Kidney capillary endothelial cell (primary cell): ENCODE measurements around the gene BRAF.
"Not testable (repeated sequence)": the region's sequence is repeated elsewhere in the genome, so short reads cannot be mapped to it uniquely, and the experiment has no call there.

ENCODE experiments used
- DNase-seq: peaks from one replicate; pipeline ENCODE4 v3.0.0-alpha.2; 2018; ENCODE audit warnings: low spot score

BRAF gene

DNA sequence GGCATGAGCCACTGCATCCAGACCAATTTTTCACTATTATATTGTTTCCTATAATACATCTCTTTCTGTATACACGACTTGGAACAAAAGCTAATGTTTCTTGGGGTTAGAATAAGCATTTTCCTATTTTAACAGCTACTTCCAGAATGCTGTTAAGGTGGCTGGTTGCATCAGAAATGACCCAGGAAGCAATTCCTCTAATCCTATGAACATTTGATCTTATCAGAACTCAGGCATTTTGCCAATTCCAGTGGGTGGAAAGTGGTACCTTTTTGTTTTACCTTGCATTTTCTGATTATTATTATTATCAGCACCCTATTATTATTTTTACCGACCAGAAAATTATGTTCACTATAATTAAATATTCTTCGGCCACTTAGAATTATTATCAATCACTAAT, 154.9 kb downstream of the BRAF start:
- no peak for DNase-seq

DNA sequence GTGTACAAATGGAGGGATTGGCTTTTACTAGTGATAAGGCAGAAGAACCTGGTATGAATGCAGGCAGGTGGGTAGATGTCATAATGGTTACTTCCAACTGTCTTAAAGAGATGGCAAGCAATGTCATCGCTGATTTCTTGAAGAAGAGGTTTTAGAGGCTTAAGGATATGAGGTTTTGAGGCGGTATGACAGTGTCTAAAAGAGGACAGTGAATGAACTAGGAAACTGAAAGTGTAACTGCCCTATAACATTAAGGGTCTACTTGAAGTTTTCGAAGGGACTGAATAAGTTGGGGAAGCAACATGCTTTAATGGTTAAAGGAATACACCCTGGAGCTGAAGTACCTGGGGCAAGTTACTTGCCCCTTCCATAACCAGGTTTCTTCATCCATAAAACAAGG, 157.3 kb downstream of the BRAF start:
- no peak for DNase-seq

DNA sequence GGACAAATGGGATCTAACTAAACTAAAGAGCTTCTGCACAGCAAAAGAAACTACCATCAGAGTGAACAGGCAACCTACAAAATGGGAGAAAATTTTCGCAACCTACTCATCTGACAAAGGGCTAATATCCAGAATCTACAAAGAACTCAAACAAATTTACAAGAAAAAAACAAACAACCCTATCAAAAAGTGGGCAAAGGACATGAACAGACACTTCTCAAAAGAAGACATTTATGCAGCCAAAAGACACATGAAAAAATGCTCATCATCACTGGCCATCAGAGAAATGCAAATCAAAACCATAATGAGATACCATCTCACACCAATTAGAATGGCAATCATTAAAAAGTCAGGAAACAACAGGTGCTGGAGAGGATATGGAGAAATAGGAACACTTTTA, 159.3 kb downstream of the BRAF start:
- DNase-seq = not testable (repeated sequence)

DNA sequence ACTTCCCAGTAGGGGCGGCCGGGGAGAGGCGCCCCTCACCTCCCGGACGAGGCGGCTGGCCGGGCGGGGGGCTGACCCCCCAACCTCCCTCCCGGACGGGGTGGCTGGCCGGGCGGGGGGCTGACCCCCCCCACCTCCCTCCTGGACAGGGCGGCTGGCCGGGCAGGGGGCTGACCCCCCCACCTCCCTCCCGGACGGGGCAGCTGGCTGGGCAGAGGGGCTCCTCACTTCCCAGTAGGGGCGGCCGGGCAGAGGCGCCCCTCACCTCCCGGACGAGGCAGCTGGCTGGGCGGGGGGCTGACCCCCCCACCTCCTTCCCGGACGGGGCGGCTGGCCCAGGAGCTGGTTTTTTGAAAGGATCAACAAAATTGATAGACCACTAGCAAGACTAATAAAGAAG, 161.6 kb downstream of the BRAF start:
- not testable (repeated sequence) for DNase-seq

DNA sequence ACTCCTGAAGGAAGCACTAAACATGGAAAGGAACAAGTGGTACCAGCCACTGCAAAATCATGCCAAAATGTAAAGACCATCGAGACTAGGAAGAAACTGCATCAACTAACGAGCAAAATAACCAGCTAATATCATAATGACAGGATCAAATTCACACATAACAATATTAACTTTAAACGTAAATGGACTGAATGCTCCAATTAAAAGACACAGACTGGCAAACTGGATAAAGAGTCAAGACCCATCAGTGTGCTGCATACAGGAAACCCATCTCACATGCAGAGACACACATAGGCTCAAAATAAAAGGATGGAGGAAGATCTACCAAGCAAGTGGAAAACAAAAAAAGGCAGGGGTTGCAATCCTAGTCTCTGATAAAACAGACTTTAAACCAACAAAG, 163.4 kb downstream of the BRAF start:
- not testable (repeated sequence) for DNase-seq

DNA sequence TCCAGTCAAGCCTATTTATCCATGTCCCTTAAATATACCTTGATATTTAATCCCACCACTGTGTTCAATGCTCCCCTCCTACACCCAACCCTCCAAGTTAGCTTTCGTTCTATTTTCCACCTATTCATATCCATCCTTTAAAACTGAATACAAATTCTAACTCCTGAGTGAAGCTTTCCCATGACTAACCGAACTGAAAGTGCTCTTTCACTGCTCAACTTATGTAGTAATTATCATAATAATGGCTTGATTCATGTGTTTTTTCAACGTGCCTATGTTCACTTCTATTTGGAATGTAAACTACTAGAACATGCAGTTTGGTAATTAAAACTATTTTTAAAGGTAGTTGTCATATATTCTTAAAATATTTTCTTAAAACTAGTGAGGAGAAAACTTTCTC, 170.2 kb downstream of the BRAF start:
- no peak for DNase-seq

DNA sequence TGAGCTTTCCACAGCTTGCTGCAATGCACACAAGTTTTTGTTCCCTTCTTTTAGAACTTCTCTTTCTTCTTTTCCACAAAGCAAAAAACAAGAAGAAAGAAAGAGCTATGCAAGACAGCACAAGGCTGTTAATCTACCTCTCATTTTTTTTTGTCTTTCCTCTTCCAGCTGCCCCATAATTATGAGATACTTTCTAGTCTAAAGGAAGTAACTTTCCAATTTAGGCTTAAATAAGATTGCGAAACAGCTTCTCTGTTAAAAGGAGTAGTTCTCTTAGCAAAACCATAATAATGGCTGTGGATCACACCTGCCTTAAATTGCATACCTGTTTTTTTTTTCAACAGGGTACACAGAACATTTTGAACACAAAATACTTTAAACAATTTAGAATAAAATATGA, 172.2 kb downstream of the BRAF start:
- DNase-seq = no peak

DNA sequence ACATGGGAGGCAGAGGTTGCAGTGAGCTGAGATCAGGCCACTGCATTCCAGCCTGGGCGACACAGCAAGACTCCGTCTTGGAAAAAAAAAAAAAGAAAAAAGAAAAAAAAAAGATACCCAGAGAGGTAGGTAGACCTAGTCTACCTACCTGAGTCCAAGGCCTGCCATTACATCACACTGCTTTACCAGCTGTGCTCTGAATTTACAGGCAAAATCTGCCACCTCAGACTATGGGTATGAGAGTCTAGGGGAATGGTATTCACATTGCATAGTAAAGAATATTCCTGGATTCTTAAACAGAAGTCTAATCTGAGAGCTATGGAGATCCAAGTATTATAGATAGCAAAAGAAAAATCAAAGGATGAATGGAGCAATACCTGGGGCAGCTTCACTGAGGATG, 178.0 kb downstream of the BRAF start:
- no peak for DNase-seq

DNA sequence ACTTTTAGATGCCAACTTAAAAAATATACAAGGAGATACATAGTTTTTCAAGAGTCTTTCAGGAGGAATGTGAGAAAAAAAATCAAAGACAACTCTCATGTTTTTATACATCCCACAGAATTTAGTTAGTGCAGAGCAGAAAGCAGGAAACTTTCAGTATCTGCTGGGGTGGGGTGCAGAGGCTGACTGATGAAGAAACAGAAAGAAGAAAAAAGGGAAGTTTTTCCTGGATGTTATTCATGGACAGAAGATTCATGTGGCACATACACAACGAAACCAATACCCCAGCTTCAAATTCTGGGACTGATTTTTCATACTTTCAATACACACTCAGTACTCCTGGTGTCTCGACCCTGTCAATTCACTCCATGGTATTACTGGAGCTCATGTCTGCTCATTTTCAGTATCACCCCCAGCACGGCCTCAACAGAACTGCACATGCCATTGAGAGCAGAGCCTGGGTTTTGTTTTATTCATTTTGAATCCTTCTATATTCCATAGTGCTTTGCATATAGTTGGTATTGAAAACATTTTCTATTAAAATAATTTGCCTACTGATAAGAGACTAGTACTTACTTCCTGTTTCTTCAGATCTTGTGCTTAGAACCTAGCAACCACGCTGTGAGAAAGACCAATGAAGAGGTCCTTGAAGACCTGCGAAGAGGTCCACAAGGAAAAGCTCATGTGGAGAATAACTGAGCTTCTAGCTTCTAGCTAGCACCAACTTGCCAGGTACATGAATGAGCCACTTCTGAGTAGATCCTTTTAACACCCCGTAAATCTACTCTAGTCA, 179.3 kb downstream of the BRAF start:
- no peak for DNase-seq

DNA sequence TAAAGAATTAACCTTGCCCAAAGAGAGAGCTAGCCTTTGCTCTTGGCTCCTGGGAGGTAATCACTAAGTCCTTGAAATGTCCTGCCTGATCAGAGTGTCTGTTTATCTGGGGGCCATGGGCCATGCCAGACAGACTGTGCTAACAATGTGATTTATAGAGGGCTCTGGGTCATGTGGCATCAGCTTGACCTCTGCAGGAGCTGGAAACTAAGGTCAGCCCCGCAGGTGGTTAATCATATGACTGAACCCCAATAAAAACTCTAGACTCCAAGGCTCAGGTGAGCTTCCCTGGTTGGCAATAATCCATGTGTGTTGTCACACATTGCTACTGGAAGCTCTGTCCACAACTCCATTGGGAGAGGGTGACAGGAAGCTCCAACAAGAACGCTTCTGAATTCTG, 180.7 kb downstream of the BRAF start:
- DNase-seq = no peak

DNA sequence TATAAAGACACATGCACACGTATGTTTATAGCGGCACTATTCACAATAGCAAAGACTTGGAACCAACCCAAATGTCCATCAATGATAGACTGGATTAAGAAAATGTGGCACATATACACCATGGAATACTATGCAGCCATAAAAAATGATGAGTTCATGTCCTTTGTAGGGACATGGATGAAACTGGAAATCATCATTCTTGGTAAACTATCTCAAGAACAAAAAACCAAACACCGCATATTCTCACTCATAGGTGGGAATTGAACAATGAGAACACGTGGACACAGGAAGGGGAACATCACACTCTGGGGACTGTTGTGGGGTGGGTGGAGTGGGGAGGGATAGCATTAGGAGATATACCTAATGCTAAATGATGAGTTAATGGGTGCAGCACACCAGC, 181.5 kb downstream of the BRAF start:
- not testable (repeated sequence) for DNase-seq

DNA sequence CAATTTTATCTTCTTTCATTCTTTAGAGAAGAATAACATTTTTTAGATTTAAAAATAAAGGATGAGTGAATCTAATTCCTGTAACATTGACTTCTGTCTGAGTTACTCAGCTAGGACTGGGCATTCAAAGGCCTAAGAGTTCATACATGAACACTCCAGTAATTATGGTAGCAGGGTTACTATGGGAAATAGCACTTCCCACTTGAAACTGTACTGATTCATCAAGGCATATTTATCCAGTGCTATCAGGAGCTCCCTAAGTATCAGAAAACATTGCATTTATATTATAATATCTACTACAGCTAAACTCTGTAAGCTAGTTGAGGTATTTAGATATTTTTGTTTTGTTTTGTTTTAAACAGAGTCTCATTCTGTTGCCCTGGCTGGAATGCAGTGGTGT, 186.4 kb downstream of the BRAF start:
- no peak for DNase-seq

DNA sequence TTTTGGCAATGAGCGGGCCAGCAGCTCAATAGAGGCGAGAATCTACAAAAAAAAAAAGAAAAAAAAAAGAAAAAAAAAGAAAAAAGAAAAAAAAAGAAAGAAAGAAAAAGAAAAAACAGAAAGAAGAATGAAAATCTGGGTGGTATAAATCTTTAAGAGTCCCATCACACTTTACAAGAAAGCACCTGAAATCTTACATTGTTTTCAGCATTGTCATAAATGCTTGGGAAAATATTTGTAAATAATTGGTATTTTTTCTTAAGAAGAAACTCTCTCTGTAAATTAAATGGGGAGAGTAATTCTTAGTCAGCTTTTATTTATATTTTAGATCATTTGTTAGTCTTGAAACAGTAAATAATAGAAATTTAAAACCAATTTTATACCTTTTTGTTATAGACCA, 190.0 kb downstream of the BRAF start:
- DNase-seq = no peak

DNA sequence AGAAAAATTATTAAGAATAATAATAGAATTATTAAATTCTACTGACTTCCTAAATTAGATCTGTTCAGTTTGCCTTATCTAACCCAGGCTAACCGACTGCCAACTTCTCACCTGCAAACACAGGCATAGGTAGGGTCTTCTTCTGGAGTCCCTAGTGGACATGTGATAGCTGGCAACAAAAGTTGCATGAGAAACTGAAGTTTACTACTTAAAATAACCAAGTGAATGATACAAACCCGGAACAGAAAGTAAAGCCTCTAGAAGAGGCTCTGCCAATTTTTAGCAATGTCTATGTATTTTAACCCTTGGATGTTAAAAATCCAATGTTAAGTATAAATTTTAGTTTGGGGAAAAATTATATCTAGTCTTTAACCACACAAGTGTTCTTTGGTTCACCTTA, 190.6 kb downstream of the BRAF start:
- DNase-seq = no peak

DNA sequence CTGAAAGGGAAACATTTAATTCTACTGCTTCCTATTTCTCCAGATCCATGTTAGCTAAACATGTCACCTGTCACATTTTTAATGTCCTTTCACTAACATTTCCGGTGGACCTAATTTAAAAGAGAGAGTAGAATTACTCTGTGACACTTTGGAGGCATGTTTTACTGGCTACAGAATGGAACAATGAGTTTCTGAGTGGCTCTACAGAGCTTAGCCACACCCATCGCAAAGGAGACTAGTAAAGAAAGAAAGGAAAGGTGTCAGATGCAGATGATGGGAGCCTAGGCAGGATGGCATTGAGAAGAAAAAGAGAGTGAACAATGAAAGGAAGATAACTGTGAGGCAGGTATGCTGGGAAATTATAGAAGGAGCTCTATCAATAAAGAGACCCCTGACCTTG, 192.3 kb downstream of the BRAF start:
- no peak for DNase-seq

DNA sequence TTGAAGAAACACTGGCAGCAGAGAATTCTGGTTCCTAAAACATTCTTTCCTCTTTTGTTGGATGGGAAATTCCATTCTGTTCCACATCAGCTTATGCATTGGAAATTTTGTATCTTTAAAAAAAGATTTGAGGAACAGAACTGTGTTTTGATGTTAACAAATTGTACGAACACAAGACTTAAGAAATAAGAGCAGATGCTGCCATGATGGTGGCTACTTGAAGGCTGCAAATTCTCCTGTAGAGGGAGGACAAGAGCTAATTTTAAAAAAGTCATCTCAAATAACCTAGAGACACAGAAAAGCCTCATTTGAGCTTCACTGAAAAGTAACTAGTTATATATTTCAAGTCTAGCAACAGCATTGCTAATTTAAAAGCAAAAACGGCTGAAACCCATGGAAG, 198.4 kb downstream of the BRAF start:
- DNase-seq = no peak

DNA sequence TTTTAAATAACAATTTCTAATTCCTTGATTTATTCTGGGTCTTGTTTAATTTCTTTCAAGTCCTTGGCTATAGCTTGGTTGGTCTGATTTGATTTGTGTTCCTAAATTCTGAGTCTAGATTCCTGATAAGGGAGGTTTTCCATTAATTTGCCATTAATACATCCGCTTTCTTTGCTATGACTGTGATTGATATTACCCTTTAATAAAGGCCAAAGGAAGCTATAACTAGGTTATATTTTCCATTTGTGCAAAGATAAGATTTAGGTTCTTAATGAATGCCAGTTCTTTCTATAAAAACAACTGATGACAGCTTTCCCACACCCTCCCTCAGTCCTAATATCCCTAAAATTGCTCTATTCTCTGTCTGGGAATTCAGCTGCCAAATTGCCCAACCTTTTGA, 200.0 kb downstream of the BRAF start:
- no peak for DNase-seq

DNA sequence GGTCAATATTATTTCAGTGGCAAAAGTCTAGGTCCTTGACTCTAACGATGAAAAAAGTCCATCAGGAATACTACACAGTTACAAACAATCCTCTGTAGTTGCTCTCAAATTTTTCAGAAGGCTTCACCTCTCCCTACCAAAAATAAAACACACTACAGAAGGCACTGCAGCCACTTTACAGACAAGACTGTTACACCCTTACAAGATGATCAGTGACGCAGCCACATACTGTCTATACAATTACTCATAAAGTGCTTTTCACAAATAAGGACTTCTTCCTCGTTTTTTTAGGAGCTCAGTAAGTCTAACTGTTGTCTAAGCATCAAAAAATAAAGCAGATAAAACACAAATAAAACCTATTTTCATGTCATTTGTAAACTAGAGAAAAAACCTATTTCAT, 201.2 kb downstream of the BRAF start:
- DNase-seq = no peak

DNA sequence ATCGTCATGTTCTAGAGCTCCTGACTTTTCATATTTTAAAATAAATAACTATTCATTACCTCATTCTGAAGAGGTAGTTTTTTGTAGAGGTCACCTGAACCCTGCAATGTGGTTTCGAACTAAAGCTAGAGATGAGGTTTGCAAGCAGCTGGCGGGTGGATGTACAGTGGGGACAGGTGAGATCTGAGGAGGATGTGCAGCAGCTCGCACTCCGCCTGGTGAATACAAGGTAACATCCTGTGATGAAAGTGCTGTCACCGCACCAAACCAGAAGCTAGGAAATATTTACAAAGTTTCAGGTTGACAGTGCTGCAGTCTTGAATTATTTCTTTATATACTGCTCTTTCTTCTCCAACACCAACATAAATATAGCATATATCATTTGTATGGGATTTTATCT, 201.7 kb downstream of the BRAF start:
- DNase-seq = no peak

DNA sequence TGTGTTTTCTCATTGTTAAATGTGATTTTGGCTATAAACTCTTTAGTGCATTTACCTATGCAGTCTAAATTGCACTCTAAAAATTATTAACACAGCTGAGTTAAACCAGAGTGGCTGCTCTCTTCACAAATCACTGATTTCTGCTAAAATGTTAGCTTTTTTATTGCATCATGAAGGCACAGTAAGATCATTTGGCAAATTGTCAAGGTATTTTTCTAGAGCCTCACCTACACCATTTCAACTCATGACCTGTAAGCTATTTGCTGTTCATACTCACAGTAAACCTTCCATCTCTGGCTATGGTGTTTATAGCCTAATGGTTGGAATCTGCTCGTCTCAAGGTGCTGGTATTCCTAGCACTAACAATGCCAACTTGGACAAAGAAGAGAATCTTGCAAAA, 202.5 kb downstream of the BRAF start:
- no peak for DNase-seq

DNA sequence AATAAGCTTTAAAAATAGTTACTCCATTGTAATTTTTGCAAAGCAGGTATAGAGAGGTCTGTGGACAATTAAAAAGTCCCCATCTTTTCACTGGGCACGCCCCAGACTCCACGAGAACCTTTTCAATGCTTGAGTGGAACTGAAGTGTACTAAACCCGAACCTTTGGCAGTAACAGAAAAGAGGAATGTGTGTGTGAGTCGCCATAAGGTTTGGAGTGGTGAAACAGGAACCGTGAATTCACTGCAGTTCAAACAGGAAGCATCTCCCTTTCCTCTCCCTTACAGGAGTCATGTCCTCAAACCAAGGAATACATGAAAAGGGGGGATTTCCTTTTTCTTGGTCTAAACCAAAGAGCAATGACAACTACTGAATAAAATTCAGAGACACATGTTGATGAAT, 205.0 kb downstream of the BRAF start:
- DNase-seq = no peak

DNA sequence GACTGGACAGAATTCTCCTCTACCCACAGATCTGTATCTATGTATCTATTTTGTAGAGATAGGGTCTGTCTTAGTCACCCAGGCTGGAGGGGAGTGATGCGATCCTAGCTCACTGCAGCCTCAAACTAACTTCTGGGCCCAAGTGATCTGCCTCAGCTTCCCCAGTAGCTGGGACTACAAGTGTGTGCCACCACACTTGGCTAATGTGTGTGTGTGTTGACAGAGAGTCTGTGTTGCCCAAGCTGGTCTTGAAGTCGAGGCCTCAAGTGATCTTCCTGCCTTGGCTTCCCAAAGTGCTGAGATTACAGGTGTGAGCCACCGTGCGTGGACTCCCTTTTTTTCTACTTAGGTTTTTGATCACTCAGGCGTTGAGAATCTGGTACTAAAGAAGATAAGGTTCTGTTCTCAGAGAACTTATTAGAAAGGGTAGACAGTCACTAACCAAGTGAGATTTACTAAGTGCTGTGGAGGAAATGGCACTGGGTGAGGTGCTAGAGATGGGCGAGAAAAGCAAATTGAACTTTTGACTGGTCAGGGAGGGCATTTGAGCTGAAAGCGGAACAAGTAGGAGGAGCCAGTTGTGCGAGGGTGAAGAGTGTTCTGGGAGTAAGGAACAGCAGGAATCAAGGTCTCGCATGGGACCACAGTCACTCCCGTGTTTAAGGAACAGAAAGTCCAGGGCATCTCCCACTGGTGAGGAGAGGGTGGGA, 210.2 kb downstream of the BRAF start:
- no peak for DNase-seq

DNA sequence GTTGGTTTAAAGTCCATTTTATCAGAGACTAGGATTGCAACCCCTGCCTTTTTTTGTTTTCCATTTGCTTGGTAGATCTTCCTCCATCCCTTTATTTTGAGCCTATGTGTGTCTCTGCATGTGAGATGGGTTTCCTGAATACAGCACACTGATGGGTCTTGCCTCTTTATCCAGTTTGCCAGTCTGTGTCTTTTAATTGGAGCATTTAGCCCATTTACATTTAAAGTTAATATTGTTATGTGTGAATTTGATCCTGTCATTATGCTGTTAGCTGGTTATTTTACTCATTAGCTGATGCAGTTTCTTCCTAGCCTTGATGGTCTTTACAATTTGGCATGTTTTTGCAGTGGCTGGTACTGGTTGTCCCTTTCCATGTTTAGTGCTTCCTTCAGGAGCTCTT, 212.3 kb downstream of the BRAF start:
- DNase-seq = not testable (repeated sequence)

DNA sequence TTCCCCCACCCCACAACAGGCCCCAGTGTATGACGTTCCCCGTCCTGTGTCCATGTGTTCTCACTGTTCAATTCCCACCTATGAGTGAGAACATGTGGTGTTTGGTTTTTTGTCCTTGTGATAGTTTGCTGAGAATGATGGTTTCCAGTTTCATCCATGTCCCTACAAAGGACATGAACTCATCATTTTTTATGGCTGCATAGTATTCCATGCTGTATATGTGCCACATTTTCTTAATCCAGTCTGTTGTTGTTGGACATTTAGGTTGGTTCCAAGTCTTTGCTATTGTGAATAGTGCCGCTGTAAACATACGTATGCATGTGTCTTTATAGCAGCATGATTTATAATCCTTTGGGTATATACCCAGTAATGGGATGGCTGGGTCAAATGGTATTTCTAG, 216.0 kb downstream of the BRAF start:
- DNase-seq = not testable (repeated sequence)
